DLD1 (cell line): Measurements from ENCODE around the gene SPECC1.

Source experiments
- in situ Hi-C: cut with HindIII; loops from 2 replicates; pipeline ENCODE4 v1.10.0; 2017; ENCODE audit warnings: low sequenced_read_pairs

SPECC1 gene

GRCh38 chr17:20122254-20122879, 113.2 kb downstream of the SPECC1 start:
- in situ Hi-C loops: loop anchor here (25.0 kb wide), 1 partner anchor 135 kb away; the partner anchor contains the start of gene AKAP10

GRCh38 chr17:20123209-20123608, 114.0 kb downstream of the SPECC1 start:
- in situ Hi-C loops: loop anchor here (25.0 kb wide), 1 partner anchor 136 kb away; the partner anchor contains the start of gene AKAP10

GRCh38 chr17:20125724-20126123, 116.6 kb downstream of the SPECC1 start:
- in situ Hi-C loops: no loop called here

DNA sequence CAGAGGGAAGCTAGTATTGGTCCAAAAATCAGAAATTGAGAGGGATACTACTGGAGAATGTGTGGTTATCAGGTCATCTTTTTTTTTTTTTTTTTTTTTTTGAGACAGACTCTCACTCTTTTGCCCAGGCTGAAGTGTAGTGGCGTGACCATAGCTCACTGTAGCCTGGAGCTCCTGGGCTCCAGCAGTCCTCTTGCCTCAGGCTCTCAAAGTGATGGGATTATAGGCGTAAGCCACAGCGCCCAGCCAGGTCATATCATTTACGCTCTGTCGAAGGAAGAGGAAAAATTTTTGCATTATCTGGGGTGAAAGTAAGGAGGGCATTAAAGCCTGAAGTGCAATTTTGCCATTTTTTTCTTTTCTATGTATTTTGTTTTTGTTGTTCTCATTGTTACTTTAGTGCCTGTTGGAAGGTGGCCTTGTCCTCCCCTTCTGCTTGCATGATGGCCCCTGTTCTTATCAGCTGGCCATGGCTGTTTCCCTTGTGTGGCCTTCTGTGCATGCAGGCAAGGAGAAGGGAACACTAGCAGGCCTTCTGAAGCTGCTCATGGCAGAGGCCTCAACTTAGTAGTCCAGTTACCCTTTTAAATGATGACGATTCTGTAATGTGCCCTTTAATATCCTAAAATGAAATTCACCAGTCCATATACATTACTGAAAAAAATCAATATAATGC, 118.3 kb downstream of the SPECC1 start:
- in situ Hi-C loops: no loop called here

DNA sequence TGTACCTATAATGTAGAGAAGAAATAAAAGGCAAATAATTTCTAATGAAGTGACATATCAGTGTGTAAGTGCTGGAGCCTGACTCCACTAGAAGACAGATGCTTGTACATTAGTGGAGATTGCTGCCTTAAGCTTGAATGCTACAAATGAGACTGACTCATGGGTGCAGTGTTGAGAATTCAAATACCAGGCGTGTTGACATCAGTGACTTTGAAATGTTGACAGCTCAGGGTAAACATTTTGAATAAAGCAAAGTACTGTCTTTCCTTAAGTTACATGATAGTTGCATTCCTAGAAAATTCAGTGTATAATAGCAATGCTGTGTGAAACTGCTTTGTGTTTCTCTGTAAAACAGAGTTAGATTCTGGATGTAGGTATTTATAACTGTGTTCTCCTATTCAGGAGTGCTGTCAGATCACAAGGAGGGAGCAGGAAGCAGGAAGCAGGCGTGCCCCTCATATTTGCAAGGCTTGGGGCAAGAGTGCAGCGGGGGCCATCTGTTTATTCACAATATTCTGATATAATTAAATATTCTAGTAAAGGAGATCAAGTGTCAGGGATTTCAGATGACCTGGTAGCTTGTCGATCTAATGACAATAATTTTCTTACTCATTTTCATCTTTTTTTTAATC, 119.0 kb downstream of the SPECC1 start:
- in situ Hi-C loops: no loop called here

GRCh38 chr17:20133517-20133916, 124.4 kb downstream of the SPECC1 start:
- in situ Hi-C loops: no loop called here

- in situ Hi-C loops: no loop called here
Measured at GRCh38 chr17:20141198-20141972, 132.2 kb downstream of the SPECC1 start.

GRCh38 chr17:20142268-20142667, 133.1 kb downstream of the SPECC1 start:
- in situ Hi-C loops: no loop called here

DNA sequence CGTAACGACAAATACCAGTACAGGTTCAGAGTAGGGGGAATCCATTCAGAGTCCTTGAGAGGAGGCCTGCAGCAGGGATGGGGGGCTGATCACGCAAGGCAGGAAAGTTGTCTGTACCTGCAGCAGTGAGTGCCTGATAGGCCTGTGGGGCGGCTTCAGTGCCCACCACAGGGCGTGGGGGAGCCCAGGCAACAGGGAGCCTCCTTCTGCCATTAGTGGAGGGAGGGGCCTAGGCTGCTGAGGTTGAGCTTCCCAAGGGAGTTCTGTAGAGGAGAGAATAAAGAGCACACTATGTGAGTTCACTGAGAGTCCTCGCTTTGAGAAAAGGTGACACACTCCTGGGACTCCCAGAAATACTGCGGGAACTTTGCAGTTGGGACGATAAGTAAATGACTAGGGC, 134.6 kb downstream of the SPECC1 start:
- in situ Hi-C loops: no loop called here

DNA sequence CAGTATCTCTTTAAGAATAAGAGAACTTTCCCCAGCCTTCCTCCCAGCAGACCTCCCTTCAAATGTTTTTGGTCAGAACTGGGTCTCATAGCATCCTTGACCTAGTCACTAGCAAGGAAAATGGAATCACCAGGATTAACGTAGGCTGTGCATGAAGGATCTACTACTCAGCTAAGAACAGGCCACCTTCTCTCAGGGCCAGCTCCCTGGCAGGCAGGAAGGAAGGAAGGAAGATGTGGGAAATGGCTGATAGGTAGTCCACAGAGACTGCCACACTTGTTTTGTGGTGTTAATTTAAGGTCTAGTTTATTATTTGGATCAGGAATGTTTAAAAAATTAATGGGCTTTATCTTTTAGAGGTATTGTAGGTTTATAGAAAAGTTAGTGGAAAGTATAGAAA, 136.4 kb downstream of the SPECC1 start:
- in situ Hi-C loops: no loop called here

GRCh38 chr17:20149251-20149650, 140.1 kb downstream of the SPECC1 start:
- in situ Hi-C loops: no loop called here

DNA sequence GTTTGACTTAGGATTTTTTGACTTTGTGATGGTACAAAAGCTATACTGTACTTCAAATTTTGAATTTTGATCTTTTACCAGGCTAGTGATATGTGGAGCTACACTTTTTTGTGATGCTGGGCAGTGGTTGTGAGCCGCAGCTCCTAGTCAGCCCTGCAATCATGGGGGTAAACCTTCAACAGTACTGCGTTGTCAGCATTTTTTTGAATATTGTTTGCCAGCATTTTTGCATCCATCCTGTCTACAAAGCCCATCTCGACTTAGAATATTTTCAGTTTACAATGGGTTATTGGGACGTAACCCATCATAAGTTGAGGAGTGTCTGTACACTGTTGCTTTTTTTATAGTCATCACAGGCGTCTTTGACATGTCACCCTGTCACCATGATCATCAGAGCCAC, 142.0 kb downstream of the SPECC1 start:
- in situ Hi-C loops: no loop called here

GRCh38 chr17:20153231-20153630, 144.1 kb downstream of the SPECC1 start:
- in situ Hi-C loops: no loop called here

- in situ Hi-C loops: no loop called here
Measured at GRCh38 chr17:20154286-20155000, 145.3 kb downstream of the SPECC1 start.

DNA sequence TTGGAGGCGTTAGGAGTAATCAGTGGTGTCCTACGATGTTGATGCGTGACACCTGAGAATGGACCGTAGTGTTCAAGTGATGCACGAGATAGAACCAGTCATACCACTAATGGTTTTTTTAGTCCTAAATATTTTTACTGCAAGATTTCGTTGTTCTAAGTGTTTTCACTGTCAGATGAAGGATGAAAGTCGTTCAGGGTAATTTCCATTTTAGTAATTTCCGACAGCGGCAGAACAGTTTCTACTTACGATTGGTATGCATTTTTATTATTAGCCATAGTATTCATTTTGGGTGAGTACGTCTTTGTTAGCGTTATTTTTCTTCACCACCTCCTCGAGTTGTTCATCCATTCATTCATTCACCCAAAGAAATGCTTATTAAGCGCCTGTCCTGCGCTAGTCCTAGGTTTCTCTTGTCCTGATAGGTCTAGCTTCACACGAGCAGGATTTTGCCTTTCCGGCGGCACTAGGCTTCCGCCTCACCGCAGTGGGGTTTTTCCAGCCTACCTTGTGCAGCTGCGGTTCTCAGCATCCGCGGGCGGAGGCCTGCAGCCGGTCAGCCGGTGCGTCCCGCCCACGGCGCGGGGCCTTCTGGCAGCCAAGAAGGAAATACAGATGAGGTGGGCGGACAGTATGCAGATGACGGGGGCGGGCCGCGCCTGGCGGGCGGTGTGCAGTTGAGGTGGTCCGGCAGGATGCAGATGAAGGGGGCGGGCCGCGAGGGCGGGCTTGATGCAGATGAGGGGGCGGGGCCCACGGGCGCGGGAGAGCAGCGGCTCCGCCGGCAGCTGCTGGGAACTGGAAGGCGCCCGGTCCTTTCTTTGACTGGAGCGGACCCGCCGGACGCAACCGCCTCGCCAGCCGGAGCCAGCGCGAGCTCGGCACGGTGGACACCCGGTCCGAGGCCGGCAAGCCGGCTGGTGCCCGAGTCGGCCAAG, 146.4 kb downstream of the SPECC1 start:
- in situ Hi-C loops: no loop called here

GRCh38 chr17:20156196-20157000, 147.2 kb downstream of the SPECC1 start:
- in situ Hi-C loops: no loop called here

- in situ Hi-C loops: no loop called here
Measured at GRCh38 chr17:20157001-20157310, 147.8 kb downstream of the SPECC1 start.

GRCh38 chr17:20158580-20158979, 149.4 kb downstream of the SPECC1 start:
- in situ Hi-C loops: no loop called here
